CD14-positive monocyte (primary cell): ENCODE data around the gene TP53I13. TPM values are rescaled to one million over a fixed set of nuclear protein-coding genes. Genes with fewer than 3 reads are reported as not detected.

Experiments used
- DNase-seq, 3 donors: peaks; one replicate each; pipeline ENCODE4 v3.0.0-alpha.2; 2011 to 2022
- H2AFZ ChIP-seq: 2 replicates; pipeline ENCODE4 v1.6.0; 2012; ENCODE audit warnings: mild to moderate bottlenecking, low read depth, low read length, inconsistent platforms; ENCODE audit not compliant: insufficient read depth, poor library complexity, severe bottlenecking
- H3K27ac ChIP-seq, 2 donors: 1 replicate in 1 of 2; 2 replicates in 1 of 2; pipeline ENCODE4 v1.5.1; 2012 to 2013; ENCODE audit warnings: low read length in 2 of 2, control low read depth in 1 of 2, inconsistent platforms in 1 of 2, low read depth in 1 of 2, mild to moderate bottlenecking in 1 of 2
- H3K27me3 ChIP-seq, 2 donors: one replicate each; pipeline versions ENCODE4 v1.6.0 to v1.6.1; 2011 to 2013; ENCODE audit warnings: low read length in 2 of 2; ENCODE audit not compliant: control insufficient read depth in 2 of 2, insufficient read depth in 2 of 2
- H3K36me3 ChIP-seq, 2 donors: replicated peaks in 1 of 2; 1 replicate in 1 of 2; 2 replicates in 1 of 2; pipeline versions ENCODE4 v1.5.1 to v1.6.1; 2012 to 2013; ENCODE audit warnings: low read length in 2 of 2, control low read depth in 1 of 2, inconsistent platforms in 1 of 2, mild to moderate bottlenecking in 1 of 2; ENCODE audit not compliant: insufficient read depth in 2 of 2, control insufficient read depth in 1 of 2
- H3K4me1 ChIP-seq, 2 donors: 1 replicate in 1 of 2; 2 replicates in 1 of 2; pipeline versions ENCODE4 v1.5.1 to v1.6.1; 2012 to 2013; ENCODE audit warnings: low read length in 2 of 2, control low read depth in 1 of 2, inconsistent platforms in 1 of 2, mild to moderate bottlenecking in 1 of 2, moderate library complexity in 1 of 2; ENCODE audit not compliant: insufficient read depth in 2 of 2, control insufficient read depth in 1 of 2
- H3K4me2 ChIP-seq: replicated peaks from 2 replicates; pipeline ENCODE3; 2012; ENCODE audit warnings: low read length, moderate library complexity, mild to moderate bottlenecking; ENCODE audit not compliant: poor library complexity, severe bottlenecking; ENCODE audit errors: extremely low read depth
- H3K4me3 ChIP-seq, 3 experiments: fragments of 200-600 bp in 1 of 3; sonication (generic) in 1 of 3; replicated peaks in 1 of 3; 1 replicate in 2 of 3; 2 replicates in 1 of 3; pipeline ENCODE4 v1.5.1; 2011 to 2013; ENCODE audit warnings: low read length in 3 of 3, mild to moderate bottlenecking in 3 of 3, control low read depth in 2 of 3, low read depth in 2 of 3, inconsistent platforms in 1 of 3, moderate library complexity in 1 of 3
- H3K79me2 ChIP-seq: 2 replicates; pipeline ENCODE4 v1.6.0; 2012; ENCODE audit warnings: mild to moderate bottlenecking, control low read depth, inconsistent platforms, low read length, moderate library complexity; ENCODE audit not compliant: insufficient read depth
- H3K9ac ChIP-seq: 2 replicates; pipeline ENCODE4 v1.6.0; 2017; ENCODE audit warnings: low read length, mild to moderate bottlenecking; ENCODE audit not compliant: insufficient read depth, poor library complexity, severe bottlenecking
- H3K9me3 ChIP-seq, 2 donors: replicated peaks in 1 of 2; 1 replicate in 1 of 2; 2 replicates in 1 of 2; pipeline versions ENCODE4 v1.5.1 to v1.6.1; 2012 to 2013; ENCODE audit warnings: low read length in 2 of 2, control low read depth in 1 of 2; ENCODE audit not compliant: control insufficient read depth in 1 of 2, insufficient read depth in 1 of 2
- H4K20me1 ChIP-seq: 2 replicates; pipeline ENCODE4 v1.6.0; 2012; ENCODE audit warnings: mild to moderate bottlenecking, low read length, control low read depth, moderate library complexity; ENCODE audit not compliant: insufficient read depth
- H3K27ac Mint-ChIP-seq, 7 donors: one replicate each; pipeline ENCODE4 v1.8.0; 2020; ENCODE audit warnings: mild to moderate bottlenecking in 7 of 7, mixed read lengths in 7 of 7, moderate library complexity in 6 of 7, inconsistent platforms in 2 of 7
- H3K27me3 Mint-ChIP-seq, 3 donors: one replicate each; pipeline ENCODE4 v1.8.0; 2021 to 2022; ENCODE audit warnings: low read depth in 3 of 3, mild to moderate bottlenecking in 3 of 3, mixed read lengths in 3 of 3, moderate library complexity in 3 of 3, inconsistent platforms in 1 of 3
- H3K36me3 Mint-ChIP-seq, 2 donors: one replicate each; pipeline ENCODE4 v1.8.0; 2020; ENCODE audit warnings: mixed read lengths in 2 of 2, inconsistent platforms in 1 of 2, mild to moderate bottlenecking in 1 of 2
- H3K4me1 Mint-ChIP-seq: one replicate; pipeline ENCODE4 v1.8.0; 2020; ENCODE audit warnings: mild to moderate bottlenecking, mixed read lengths
- H3K4me3 Mint-ChIP-seq, 2 donors: one replicate each; pipeline ENCODE4 v1.8.0; 2020; ENCODE audit warnings: mild to moderate bottlenecking in 2 of 2, mixed read lengths in 2 of 2, moderate library complexity in 1 of 2
- H3K9me3 Mint-ChIP-seq, 7 donors: one replicate each; pipeline ENCODE4 v1.8.0; 2020 to 2022; ENCODE audit warnings: mixed read lengths in 7 of 7, mild to moderate bottlenecking in 6 of 7, moderate library complexity in 6 of 7, inconsistent platforms in 2 of 7
- CTCF ChIP-seq: fragments of 200-600 bp; IDR thresholded peaks from one replicate; pipeline ENCODE4 v1.8.0; 2022; ENCODE audit warnings: antibody characterized with exemption, mild to moderate bottlenecking
- WGBS: methylation state at CpG from one replicate; pipeline ENCODE4 v1.1.5; 2013; ENCODE audit warnings: missing lambda C conversion rate; ENCODE audit not compliant: insufficient coverage; 5-methylcytosine and 5-hydroxymethylcytosine counted together
- intact Hi-C, 2 donors: fragments of 100-400 bp; cut with micrococcal nuclease; formaldehyde crosslinking; loops; one replicate each; pipeline versions ENCODE4 v1.15.0 to v1.15.1; 2023
- polyA plus RNA-seq, 3 donors: library from polyadenylated mRNA; depleted of rRNA in 1 of 3; unstranded in 2 of 3; stranded (reverse) in 1 of 3; fragments of 300-500 nt in 2 of 3; fragments of >200 nt in 1 of 3; fragmentation: Illumina TruSeq in 2 of 3; gene quantifications; 1 replicate in 2 of 3; 2 replicates in 1 of 3; pipeline ENCODE4 v1.2.3, GENCODE V29; 2012 to 2021

The TP53I13 gene
- polyA plus RNA-seq, 3 donors = 9.4 to 58.6 (median 14.4) TPM

GRCh38 chr17:29596811-29597210 is 28.3 kb downstream of the TP53I13 start:
- Histone ChIP-seq H2AFZ (no peak overlapping the region), H3K9ac (no peak overlapping the region), H3K27ac (no peak overlapping the region), H3K79me2 (no peaks in the 10 kb centered on the region), H3K4me3 (no peak overlapping the region), H3K4me2 (no peak overlapping the region), H3K27me3 (peaks cover 2 to 25% of the 10 kb centered on the region in 2 donors), H3K36me3 (no peaks in the 10 kb centered on the region), H4K20me1 (peaks cover 5% of the 10 kb centered on the region), H3K9me3 (no peaks in the 10 kb centered on the region), H3K4me1 (peaks cover 18 to 21% of the 10 kb centered on the region in 2 donors)
- H3K36me3 Mint-ChIP-seq = no peaks in the 10 kb centered on the region
- H3K9me3 Mint-ChIP-seq = peaks cover 0 to 3% (median 0%) of the 10 kb centered on the region in 7 donors
- intact Hi-C loops = no loop called here
- no peak for DNase-seq
- 82% methylated on average over 6 of the region's 9 CpGs for WGBS
- H3K4me3 Mint-ChIP-seq = no peak overlapping the region
- H3K4me1 Mint-ChIP-seq = peaks cover 18% of the 10 kb centered on the region
- no peak overlapping the region for H3K27ac Mint-ChIP-seq
- peaks cover 31 to 33% (median 33%) of the 10 kb centered on the region in 3 donors for H3K27me3 Mint-ChIP-seq
- TF ChIP-seq CTCF = no peak

- Histone ChIP-seq H3K9me3 (no peaks in the 10 kb centered on the region), H3K36me3 (no peaks in the 10 kb centered on the region), H3K9ac (no peak overlapping the region), H3K27me3 (peaks cover 2 to 19% of the 10 kb centered on the region in 2 donors), H3K79me2 (no peaks in the 10 kb centered on the region), H3K4me2 (no peak overlapping the region), H3K4me3 (no peak overlapping the region), H2AFZ (no peak overlapping the region), H3K27ac (no peak overlapping the region), H4K20me1 (no peaks in the 10 kb centered on the region), H3K4me1 (peaks cover 11 to 14% of the 10 kb centered on the region in 2 donors)
- intact Hi-C loops = no loop called here
- 92% methylated on average over 10 of the region's 13 CpGs for WGBS
- Mint-ChIP-seq H3K36me3 (no peaks in the 10 kb centered on the region), H3K27ac (no peak overlapping the region), H3K4me1 (peaks cover 11% of the 10 kb centered on the region), H3K4me3 (no peak overlapping the region), H3K9me3 (peaks cover 0 to 3% (median 0%) of the 10 kb centered on the region in 7 donors), H3K27me3 (peaks cover 25 to 28% (median 27%) of the 10 kb centered on the region in 3 donors)
- no peak for DNase-seq
- TF ChIP-seq CTCF = no peak
Measured at GRCh38 chr17:29597361-29598172, 29.1 kb downstream of the TP53I13 start.
